PC-3 (cell line): ENCODE results near the gene CNPY1. TPM values are rescaled to one million over a fixed set of nuclear protein-coding genes. Genes with fewer than 3 reads are reported as not detected.

Experiments used
- ATAC-seq: fragments of 200-7000 bp; cut with Tn5 transposase; 2 replicates; pipeline ENCODE4 v1.9.1; 2020; ENCODE audit warnings: mild to moderate bottlenecking, moderate library complexity
- BruUV-seq: library from RNA; stranded (reverse); fragments of 400-500 nt; replicated peaks from 2 replicates; lab custom pipeline; 2021; lab: Mats Ljungman, UMichigan
- CTCF ChIA-PET: fragments of 300-600 bp; sonication (Branson Sonifier 250); formaldehyde crosslinking; loops from one replicate; lab custom pipeline; 2022; ENCODE audit warnings: antibody characterized with exemption; lab: Charles Lee
- POLR2A ChIA-PET: fragments of 300-600 bp; sonication (Branson Sonifier 250); formaldehyde crosslinking; loops from one replicate; lab custom pipeline; 2022; ENCODE audit warnings: antibody characterized with exemption; ENCODE audit not compliant: unreplicated experiment; lab: Charles Lee
- DNase-seq: peaks from one replicate; pipeline ENCODE4 v3.0.0-alpha.2; 2015
- H2AFZ ChIP-seq: fragments of 300-600 bp; sonication (generic); 2 replicates; pipeline ENCODE4 v1.6.0; 2016; ENCODE audit warnings: antibody characterized with exemption, low read length
- H3F3A ChIP-seq: fragments of 300-600 bp; sonication (generic); one replicate; pipeline ENCODE4 v1.6.0; 2017; ENCODE audit warnings: antibody characterized with exemption, low read length, control low read depth, mild to moderate bottlenecking; ENCODE audit not compliant: unreplicated experiment
- H3K27ac ChIP-seq: fragments of 300-600 bp; sonication (generic); 2 replicates; pipeline ENCODE4 v1.5.1; 2016; ENCODE audit warnings: mild to moderate bottlenecking, low read length
- H3K27me3 ChIP-seq: fragments of 300-600 bp; sonication (generic); 2 replicates; pipeline ENCODE4 v1.6.1; 2016; ENCODE audit warnings: low read length, mixed read lengths
- H3K36me3 ChIP-seq: fragments of 300-600 bp; sonication (generic); 2 replicates; pipeline ENCODE4 v1.6.1; 2016; ENCODE audit warnings: low read depth, mixed run types, low read length, mixed read lengths
- H3K4me1 ChIP-seq: fragments of 300-600 bp; sonication (generic); 2 replicates; pipeline ENCODE4 v1.5.1; 2016; ENCODE audit warnings: low read length; ENCODE audit not compliant: insufficient read depth
- H3K4me2 ChIP-seq: fragments of 300-600 bp; sonication (generic); 2 replicates; pipeline ENCODE4 v1.6.0; 2016; ENCODE audit warnings: low read length
- H3K4me3 ChIP-seq: fragments of 300-600 bp; sonication (generic); 2 replicates; pipeline ENCODE4 v1.5.1; 2016; ENCODE audit warnings: mild to moderate bottlenecking, low read length, mixed read lengths
- H3K79me2 ChIP-seq: fragments of 300-600 bp; sonication (generic); 2 replicates; pipeline ENCODE4 v1.6.1; 2017; ENCODE audit warnings: low read length, mixed read lengths
- H3K9ac ChIP-seq: fragments of 300-600 bp; sonication (generic); 2 replicates; pipeline ENCODE4 v1.6.0; 2016; ENCODE audit warnings: mild to moderate bottlenecking, low read length
- H3K9me2 ChIP-seq: fragments of 300-600 bp; sonication (generic); replicated peaks from 2 replicates; pipeline ENCODE4 v1.6.1; 2016; ENCODE audit warnings: mixed run types, low read length, mixed read lengths
- H3K9me3 ChIP-seq: fragments of 300-600 bp; sonication (generic); 2 replicates; pipeline ENCODE4 v1.6.1; 2016; ENCODE audit warnings: low read length, mixed read lengths
- H4K20me1 ChIP-seq: fragments of 300-600 bp; sonication (generic); 2 replicates; pipeline ENCODE4 v1.6.1; 2016; ENCODE audit warnings: low read length, mixed read lengths
- CTCF ChIP-seq: fragments of 300-600 bp; sonication (generic); conservative IDR thresholded peaks from 2 replicates; pipeline ENCODE4 v1.5.1; 2017; ENCODE audit warnings: antibody characterized with exemption, low read depth, mild to moderate bottlenecking, low read length
- EZH2 ChIP-seq: fragments of 300-600 bp; sonication (generic); IDR thresholded peaks from one replicate; pipeline ENCODE4 v1.6.1; 2017; ENCODE audit warnings: antibody characterized with exemption, mild to moderate bottlenecking, low read length; ENCODE audit not compliant: unreplicated experiment
- EZH2phosphoT487 ChIP-seq: fragments of 300-600 bp; sonication (generic); IDR thresholded peaks from 2 replicates; pipeline ENCODE4 v1.6.1; 2018; ENCODE audit warnings: mild to moderate bottlenecking, antibody characterized with exemption, low read length, borderline replicate concordance
- intact Hi-C: fragments of 100-400 bp; cut with micrococcal nuclease; formaldehyde crosslinking; loops from 2 replicates; pipeline ENCODE4 v1.9.0; 2023
- total RNA-seq: library from RNA; depleted of rRNA; stranded (reverse); fragments of >200 nt; gene quantifications from 2 replicates; pipeline ENCODE4 v1.2.3, GENCODE V29; 2014

CNPY1 gene
- total RNA-seq, 1 experiment from 2014 or later: not detected

DNA sequence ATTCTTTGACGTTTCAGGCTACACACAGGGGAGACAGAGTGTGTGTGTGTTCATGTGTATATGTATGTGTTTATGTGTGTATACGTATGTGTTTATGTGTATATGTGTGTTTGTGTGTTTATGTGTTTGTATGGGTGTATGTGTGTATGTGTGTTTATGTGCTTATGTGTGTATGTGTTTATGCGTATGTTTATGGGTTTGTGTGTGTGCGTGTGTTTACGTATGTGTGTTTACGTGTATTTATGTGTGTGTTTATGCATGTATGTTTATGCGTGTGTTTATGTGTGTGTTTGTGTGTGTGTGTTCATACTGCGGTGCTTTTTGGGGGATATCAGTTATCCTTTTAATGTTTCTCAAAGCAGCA is 39.2 kb upstream of the CNPY1 start:
- no peak overlapping the region for H3K27ac ChIP-seq
- H3K9ac ChIP-seq: no peak overlapping the region
- H3K36me3 ChIP-seq: no peaks in the 10 kb centered on the region
- DNase-seq (no peak), ATAC-seq (no peak)
- H3K4me2 ChIP-seq: no peak overlapping the region
- intact Hi-C loops: no loop called here
- no peak overlapping the region for H2AFZ ChIP-seq
- no peaks in the 10 kb centered on the region for H3K9me3 ChIP-seq
- CTCF ChIA-PET: interaction anchor here (0.5 kb wide), 1 partner anchor 150 kb away, joined by 4 read pairs; no protein-coding TSS in a partner anchor
- no peak overlapping the region for H3K4me3 ChIP-seq
- H3K79me2 ChIP-seq: no peaks in the 10 kb centered on the region
- H3K27me3 ChIP-seq: peaks cover 18% of the 10 kb centered on the region
- TF ChIP-seq EZH2: no peak
- no peak for TF ChIP-seq CTCF
- no peak for TF ChIP-seq EZH2phosphoT487
- H3K9me2 ChIP-seq: no peaks in the 10 kb centered on the region
- no peaks in the 10 kb centered on the region for H3F3A ChIP-seq
- H4K20me1 ChIP-seq: no peaks in the 10 kb centered on the region
- no TSS peak for BruUV-seq
- POLR2A ChIA-PET: interaction anchor here (0.6 kb wide), 1 partner anchor 86 kb away, joined by 5 read pairs; no protein-coding TSS in a partner anchor
- H3K4me1 ChIP-seq: no peaks in the 10 kb centered on the region

DNA sequence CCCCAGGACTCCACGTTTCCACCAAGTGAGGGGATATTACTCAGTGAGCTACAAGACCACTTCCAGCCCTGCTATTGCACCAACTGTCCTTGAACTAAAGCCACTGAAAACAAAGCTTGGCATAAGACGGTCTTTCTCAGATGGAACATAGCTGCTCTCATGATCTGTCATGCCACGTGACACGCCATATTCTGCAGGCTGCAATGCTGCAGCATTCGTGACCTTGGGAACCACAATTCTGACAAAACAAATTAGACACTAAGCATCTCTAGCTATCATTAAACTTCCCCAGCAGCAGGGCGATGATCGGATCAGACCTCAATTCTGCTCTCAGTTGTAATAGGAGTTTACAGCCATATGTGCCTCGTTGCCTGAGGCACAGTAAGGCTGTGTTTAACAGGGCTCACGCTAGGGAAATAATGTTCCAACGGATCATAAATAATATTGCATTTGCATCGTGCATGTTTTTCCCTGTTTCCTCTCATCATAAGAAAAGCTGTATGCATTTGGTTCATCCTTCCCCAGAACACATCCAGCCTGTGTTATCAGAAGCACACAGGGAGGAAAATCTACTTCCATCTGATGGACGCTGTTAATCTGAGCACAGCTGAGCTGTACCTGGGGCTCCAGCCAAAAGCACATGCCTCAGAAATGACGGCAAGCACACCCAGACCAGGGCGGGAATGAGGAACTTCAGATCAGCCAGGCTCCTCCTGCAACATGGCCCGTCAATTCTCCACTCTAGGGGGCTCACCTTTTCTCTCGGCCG is 38.6 kb upstream of the CNPY1 start:
- intact Hi-C loops: no loop called here
- Histone ChIP-seq H4K20me1 (no peaks in the 10 kb centered on the region), H3K79me2 (no peaks in the 10 kb centered on the region), H3K27me3 (peaks cover 18% of the 10 kb centered on the region), H3K36me3 (no peaks in the 10 kb centered on the region), H3F3A (no peaks in the 10 kb centered on the region), H3K4me3 (no peak overlapping the region), H3K27ac (no peak overlapping the region), H3K9ac (no peak overlapping the region), H3K4me1 (no peaks in the 10 kb centered on the region), H3K9me2 (no peaks in the 10 kb centered on the region), H3K4me2 (no peak overlapping the region), H3K9me3 (no peaks in the 10 kb centered on the region), H2AFZ (no peak overlapping the region)
- peak; percentile 76 for ATAC-seq
- peak; percentile 9 for DNase-seq
- BruUV-seq: no TSS peak
- POLR2A ChIA-PET: interaction anchor here (0.6 kb wide), 1 partner anchor 87 kb away, joined by 5 read pairs; no protein-coding TSS in a partner anchor
- CTCF ChIA-PET: interaction anchor here (0.5 kb wide), 1 partner anchor 150 kb away, joined by 4 read pairs; no protein-coding TSS in a partner anchor
- TF ChIP-seq EZH2phosphoT487 (no peak), EZH2 (no peak), CTCF (no peak)

GRCh38 chr7:155584261-155584660 is 37.9 kb upstream of the CNPY1 start:
- no peak for TF ChIP-seq EZH2phosphoT487
- no peak for TF ChIP-seq CTCF
- no peak for TF ChIP-seq EZH2

More at GRCh38 chr7:155584261-155584660, 37.9 kb upstream of the CNPY1 start:
- Histone ChIP-seq H3K27me3 (peaks cover 18% of the 10 kb centered on the region), H3K27ac (no peak overlapping the region), H3K9me3 (no peaks in the 10 kb centered on the region), H3F3A (no peaks in the 10 kb centered on the region), H3K4me3 (no peak overlapping the region), H3K36me3 (no peaks in the 10 kb centered on the region), H3K9ac (no peak overlapping the region), H2AFZ (no peak overlapping the region), H3K4me1 (no peaks in the 10 kb centered on the region), H3K4me2 (no peak overlapping the region), H3K79me2 (no peaks in the 10 kb centered on the region), H4K20me1 (no peaks in the 10 kb centered on the region), H3K9me2 (no peaks in the 10 kb centered on the region)
- no TSS peak for BruUV-seq
- DNase-seq: no peak
- ATAC-seq: no peak
- ChIA-PET POLR2A (no interaction called here), CTCF (no interaction called here)
- intact Hi-C loops: no loop called here
